GM21723 (cell line): ENCODE results near the gene TMEM82.
A peak's percentile ranks its signal among the peaks of the same experiment; 100 is the strongest.
"Not testable (repeated sequence)": the region's sequence is repeated elsewhere in the genome, so short reads cannot be mapped to it uniquely, and the experiment has no call there.

Source experiments
- ATAC-seq: cut with Tn5 transposase; IDR thresholded peaks from one replicate; pipeline ENCODE4 v1.9.1; 2021; ENCODE audit warnings: mild to moderate bottlenecking, moderate library complexity; ENCODE audit not compliant: unreplicated experiment

The TMEM82 gene

GRCh38 chr1:15742339-15742801 is at the start of gene TMEM82:
Gene TMEM82, plus strand, starts transcription at chr1:15742499. Its CDS starts 61 bp downstream, at chr1:15742560.
- no peak for ATAC-seq

GRCh38 chr1:15693371-15693770 is 48.9 kb upstream of the TMEM82 start:
- ATAC-seq = no peak

GRCh38 chr1:15696956-15697521 is 45.3 kb upstream of the TMEM82 start:
- ATAC-seq = peak; percentile 93

- ATAC-seq = no peak
Measured at GRCh38 chr1:15698201-15698600, 44.1 kb upstream of the TMEM82 start.

- ATAC-seq = not testable (repeated sequence)
Measured at GRCh38 chr1:15699321-15699720, 43.0 kb upstream of the TMEM82 start.

GRCh38 chr1:15700508-15700907 is 41.8 kb upstream of the TMEM82 start:
- ATAC-seq = no peak

- no peak for ATAC-seq
Measured at GRCh38 chr1:15701784-15702183, 40.5 kb upstream of the TMEM82 start.

- ATAC-seq = no peak
Measured at GRCh38 chr1:15702722-15703550, 39.4 kb upstream of the TMEM82 start.

GRCh38 chr1:15703562-15703961 is 38.7 kb upstream of the TMEM82 start:
- ATAC-seq = no peak

- ATAC-seq = no peak
Measured at GRCh38 chr1:15704526-15705183, 37.6 kb upstream of the TMEM82 start.

- no peak for ATAC-seq
Measured at GRCh38 chr1:15705184-15705566, 37.1 kb upstream of the TMEM82 start.

- no peak for ATAC-seq
Measured at GRCh38 chr1:15706751-15707150, 35.5 kb upstream of the TMEM82 start.

- no peak for ATAC-seq
Measured at GRCh38 chr1:15707239-15707925, 34.9 kb upstream of the TMEM82 start.

- ATAC-seq = no peak
Measured at GRCh38 chr1:15708486-15709137, 33.7 kb upstream of the TMEM82 start.

GRCh38 chr1:15709226-15709625 is 33.1 kb upstream of the TMEM82 start:
- ATAC-seq = no peak

GRCh38 chr1:15712168-15712567 is 30.1 kb upstream of the TMEM82 start:
- no peak for ATAC-seq

- no peak for ATAC-seq
Measured at GRCh38 chr1:15714406-15715136, 27.7 kb upstream of the TMEM82 start.

GRCh38 chr1:15717418-15718125 is 24.7 kb upstream of the TMEM82 start:
- ATAC-seq = no peak

- ATAC-seq = no peak
Measured at GRCh38 chr1:15718199-15718601, 24.1 kb upstream of the TMEM82 start.
